Endothelial cell of umbilical vein (primary cell): ENCODE measurements around the gene DOCK1.

ENCODE experiments used
- EZH2 ChIP-seq: IDR thresholded peaks from 2 replicates; pipeline ENCODE4 v1.6.1; 2012; ENCODE audit warnings: borderline replicate concordance, low read depth, mild to moderate bottlenecking, moderate library complexity, low read length, inconsistent platforms; ENCODE audit not compliant: severe bottlenecking
- POLR2A ChIP-seq: IDR thresholded peaks from 2 replicates; pipeline ENCODE4 v1.6.1; 2012; ENCODE audit warnings: low read depth, mild to moderate bottlenecking, control low read depth, low read length

GRCh38 chr10:127358337-127358736 lies 453.1 kb downstream of the DOCK1 start:
- TF ChIP-seq POLR2A (no peak), EZH2 (no peak)
